K562 (cell line): ENCODE measurements around the gene ASS1. TPM values are rescaled to one million over a fixed set of nuclear protein-coding genes. Genes with fewer than 3 reads are reported as not detected.

Source experiments
- ATAC-seq: fragments of 200-7000 bp; cut with Tn5 transposase; 3 replicates; pipeline ENCODE4 v1.9.1; 2020; ENCODE audit warnings: moderate library complexity
- BruUV-seq: library from RNA; stranded (reverse); fragments of 400-500 nt; replicated peaks from 2 replicates; lab custom pipeline; 2021; lab: Mats Ljungman, UMichigan
- CTCF ChIA-PET: fragments of 300-600 bp; formaldehyde crosslinking; extraction: SDS; loops from one replicate; lab custom pipeline; 2021; ENCODE audit warnings: low intra/inter-chr PET ratio; lab: Yijun Ruan, JAX
- POLR2A ChIA-PET: fragments of 300-600, 350-650 bp; sonication (Branson Sonifier 250); formaldehyde crosslinking; extraction: SDS; loops from one replicate; lab custom pipeline; 2021; ENCODE audit warnings: antibody characterized with exemption, inconsistent platforms; lab: Yijun Ruan, JAX
- DNase-seq, 4 experiments: peaks; one replicate each; pipeline versions ENCODE4 v3.0.0 to v3.0.0-alpha.2; 2011 to 2018; ENCODE audit warnings: low spot score in 3 of 4, mixed read lengths in 3 of 4; ENCODE audit errors: extremely low read depth in 1 of 4
- FAIRE-seq: peaks from 2 replicates; lab custom pipeline; 2011; peaks lifted over from hg19 to GRCh38; lab: Jason Lieb, UNC
- H2AFZ ChIP-seq: 2 replicates; pipeline ENCODE4 v1.6.0; 2011; ENCODE audit warnings: low read depth, low read length, control low read depth, inconsistent platforms
- H3K27ac ChIP-seq: fragments of 200-600 bp; 3 replicates; pipeline ENCODE4 v1.8.0; 2011; ENCODE audit warnings: low read depth, mild to moderate bottlenecking, control low read depth, inconsistent platforms, low read length, moderate library complexity, mixed read lengths; ENCODE audit errors: extremely low read depth
- H3K27me3 ChIP-seq, 2 experiments: fragments of 300-600 bp in 1 of 2; 2 replicates in 1 of 2; 3 replicates in 1 of 2; pipeline versions ENCODE4 v1.6.0 to v1.8.0; 2011; ENCODE audit warnings: inconsistent platforms in 2 of 2, low read length in 2 of 2, mild to moderate bottlenecking in 1 of 2, mixed read lengths in 1 of 2, moderate library complexity in 1 of 2; ENCODE audit not compliant: control insufficient read depth in 2 of 2, insufficient read depth in 2 of 2
- H3K36me3 ChIP-seq: fragments of 300-600 bp; 3 replicates; pipeline ENCODE4 v1.8.0; 2011; ENCODE audit warnings: mild to moderate bottlenecking, low read length, inconsistent platforms; ENCODE audit not compliant: control insufficient read depth, insufficient read depth
- H3K4me1 ChIP-seq, 2 experiments: fragments of 200-600 bp in 1 of 2; replicated peaks in 1 of 2; 2 replicates in 1 of 2; 3 replicates in 1 of 2; pipeline versions ENCODE4 v1.5.1 to v1.8.0; 2011; ENCODE audit warnings: inconsistent platforms in 2 of 2, low read length in 2 of 2, mild to moderate bottlenecking in 1 of 2, mixed read lengths in 1 of 2, moderate library complexity in 1 of 2; ENCODE audit not compliant: control insufficient read depth in 2 of 2, insufficient read depth in 2 of 2
- H3K4me2 ChIP-seq: 2 replicates; pipeline ENCODE4 v1.6.1; 2011; ENCODE audit warnings: low read length, control low read depth, inconsistent platforms, mixed read lengths; ENCODE audit not compliant: insufficient read depth
- H3K4me3 ChIP-seq: fragments of 200-600 bp; sonication (generic), shearing (Covaris generic); 2 replicates; pipeline ENCODE4 v1.5.1; 2016; ENCODE audit warnings: control low read depth, inconsistent platforms
- H3K79me2 ChIP-seq: fragments of 200-600 bp; 3 replicates; pipeline ENCODE4 v1.8.0; 2011; ENCODE audit warnings: low read length, inconsistent platforms; ENCODE audit not compliant: control insufficient read depth, insufficient read depth
- H3K9ac ChIP-seq, 2 experiments: 2 replicates each; pipeline versions ENCODE4 v1.6.0 to v1.6.1; 2011; ENCODE audit warnings: low read depth in 2 of 2, low read length in 2 of 2, control low read depth in 1 of 2, inconsistent platforms in 1 of 2, mild to moderate bottlenecking in 1 of 2, mixed read lengths in 1 of 2; ENCODE audit not compliant: insufficient read depth in 1 of 2
- H3K9me1 ChIP-seq: one replicate; pipeline ENCODE4 v1.6.0; 2011; ENCODE audit warnings: inconsistent platforms, mild to moderate bottlenecking, low read length, moderate library complexity; ENCODE audit not compliant: control insufficient read depth, insufficient read depth
- H3K9me3 ChIP-seq: replicated peaks from 2 replicates; pipeline ENCODE4 v1.5.1; 2011; ENCODE audit warnings: low read depth, low read length, inconsistent platforms; ENCODE audit not compliant: control insufficient read depth, insufficient read depth
- H4K20me1 ChIP-seq: replicated peaks from 2 replicates; pipeline ENCODE4 v1.6.1; 2011; ENCODE audit warnings: low read length, inconsistent platforms, mixed read lengths; ENCODE audit not compliant: control insufficient read depth, insufficient read depth
- CBX8 ChIP-seq: fragments of 200-600 bp; sonication (generic); IDR thresholded peaks from 2 replicates; pipeline ENCODE4 v1.6.1; 2012; ENCODE audit warnings: borderline replicate concordance, mixed run types, low read depth, mild to moderate bottlenecking, moderate library complexity, mixed read lengths, low read length, control low read depth, inconsistent platforms; ENCODE audit not compliant: poor library complexity, severe bottlenecking; ENCODE audit errors: extremely low read depth
- HLTF ChIP-seq: fragments of 450-650 bp; IDR thresholded peaks from 2 replicates; pipeline ENCODE4 v1.6.1; 2016
- ILK ChIP-seq: fragments of 450-650 bp; IDR thresholded peaks from 2 replicates; pipeline ENCODE4 v1.6.1; 2016; ENCODE audit warnings: missing genetic modification characterization, low read depth, mild to moderate bottlenecking, missing compliant biosample characterization, moderate library complexity, borderline replicate concordance
- NFIC ChIP-seq: fragments of 450-650 bp; IDR thresholded peaks from 2 replicates; pipeline ENCODE4 v1.6.1; 2017; ENCODE audit warnings: mild to moderate bottlenecking, inconsistent platforms
- POLR3A ChIP-seq: IDR thresholded peaks from 2 replicates; pipeline ENCODE4 v1.6.1; 2011; ENCODE audit warnings: borderline replicate concordance, mild to moderate bottlenecking, moderate library complexity; ENCODE audit not compliant: insufficient read length, insufficient read depth; ENCODE audit errors: extremely low read depth
- SAFB ChIP-seq: fragments of 200-400 bp; formaldehyde crosslinking; IDR thresholded peaks from 2 replicates; pipeline ENCODE4 v1.6.1; 2017; ENCODE audit warnings: low read depth, low read length, borderline replicate concordance
- ZNF212 ChIP-seq: fragments of 450-650 bp; formaldehyde crosslinking; IDR thresholded peaks from 2 replicates; pipeline ENCODE4 v1.4.0; 2020; ENCODE audit warnings: mild to moderate bottlenecking
- WGBS: fragments of 100-300 bp; shearing (Covaris generic); methylation state at CpG from one replicate; pipeline ENCODE4 v1.1.6; 2016; ENCODE audit warnings: low coverage, mixed read lengths; ENCODE audit not compliant: insufficient coverage; ENCODE audit errors: missing lambda C conversion rate; 5-methylcytosine and 5-hydroxymethylcytosine counted together
- in situ Hi-C: fragments of 300-500 bp; cut with MboI; formaldehyde crosslinking; loops from 4 replicates; pipeline ENCODE4 v1.15.0; 2018; ENCODE audit warnings: inconsistent platforms, mixed read lengths
- intact Hi-C: fragments of 100-400 bp; cut with micrococcal nuclease; formaldehyde crosslinking; loops from 2 replicates; pipeline ENCODE4 v1.14.2; 2022
- polyA plus RNA-seq, 8 experiments: library from polyadenylated mRNA; depleted of rRNA in 4 of 8; stranded (reverse) in 5 of 8; unstranded in 3 of 8; fragments of >200 nt; fragmentation: Nextera tagmentation in 2 of 8; fragmentation: Illumina TruSeq in 1 of 8; extraction: Ambion mirVana in 2 of 8; extraction: Trizol in 1 of 8; gene quantifications; 2 replicates each; pipeline versions ENCODE4 v1.2.1 to v1.2.3, GENCODE V29; 2011 to 2014; ENCODE audit warnings: inconsistent platforms in 1 of 8, missing spikeins in 1 of 8
- total RNA-seq, 7 experiments: library from RNA; depleted of rRNA in 6 of 7; stranded (reverse); fragments of >200 nt in 6 of 7; fragmentation: Illumina TruSeq in 2 of 7; extraction: Trizol in 2 of 7; gene quantifications; 2 replicates each; pipeline versions ENCODE4 v1.2.1 to v1.2.3, GENCODE V29; 2011 to 2021; ENCODE audit warnings: low replicate concordance in 1 of 7
- TF ChIP-seq, protein P1 (sequence below): sonication (generic); formaldehyde crosslinking; IDR thresholded peaks from 2 replicates; pipeline ENCODE4 v1.8.0; 2022; ENCODE audit warnings: mild to moderate bottlenecking, missing genetic modification reagents
- TF ChIP-seq, protein P2 (sequence below): fragments of 450-650 bp; IDR thresholded peaks from 2 replicates; pipeline ENCODE4 v1.6.1; 2016; ENCODE audit warnings: low read depth

The ASS1 gene
- total and polyA plus RNA-seq, 9 of the 15 experiments (the other 6 are each of a cell fraction or from before 2014, with no cell fraction given): 1.5 to 5.7 (median 3.7) TPM

DNA sequence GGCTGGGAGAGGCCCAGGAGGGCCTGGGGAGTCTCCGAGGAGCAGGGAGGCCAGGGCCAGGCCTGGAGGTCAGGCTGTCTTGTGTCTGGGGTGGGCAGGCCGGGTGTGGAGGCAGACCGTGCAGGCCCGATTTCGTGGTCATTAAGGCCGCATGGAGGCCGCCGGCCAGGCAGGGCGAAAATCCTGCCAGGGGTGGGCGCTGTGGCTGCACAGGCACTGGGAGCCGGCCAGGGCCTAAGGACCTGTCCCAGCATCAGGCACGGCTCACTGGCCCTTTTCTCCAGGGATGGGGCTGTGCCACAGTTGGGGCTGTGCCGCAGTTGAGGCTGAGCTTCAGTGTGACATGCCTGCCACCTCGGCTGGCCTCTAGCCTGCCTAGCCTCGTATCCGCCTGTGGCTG lies 35.9 kb downstream of the ASS1 start (continued):
- TF ChIP-seq, protein P1, sequence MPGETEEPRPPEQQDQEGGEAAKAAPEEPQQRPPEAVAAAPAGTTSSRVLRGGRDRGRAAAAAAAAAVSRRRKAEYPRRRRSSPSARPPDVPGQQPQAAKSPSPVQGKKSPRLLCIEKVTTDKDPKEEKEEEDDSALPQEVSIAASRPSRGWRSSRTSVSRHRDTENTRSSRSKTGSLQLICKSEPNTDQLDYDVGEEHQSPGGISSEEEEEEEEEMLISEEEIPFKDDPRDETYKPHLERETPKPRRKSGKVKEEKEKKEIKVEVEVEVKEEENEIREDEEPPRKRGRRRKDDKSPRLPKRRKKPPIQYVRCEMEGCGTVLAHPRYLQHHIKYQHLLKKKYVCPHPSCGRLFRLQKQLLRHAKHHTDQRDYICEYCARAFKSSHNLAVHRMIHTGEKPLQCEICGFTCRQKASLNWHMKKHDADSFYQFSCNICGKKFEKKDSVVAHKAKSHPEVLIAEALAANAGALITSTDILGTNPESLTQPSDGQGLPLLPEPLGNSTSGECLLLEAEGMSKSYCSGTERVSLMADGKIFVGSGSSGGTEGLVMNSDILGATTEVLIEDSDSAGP: 0 out of 2 replicates have a peak, but pooled peaks have one; percentile 13

DNA sequence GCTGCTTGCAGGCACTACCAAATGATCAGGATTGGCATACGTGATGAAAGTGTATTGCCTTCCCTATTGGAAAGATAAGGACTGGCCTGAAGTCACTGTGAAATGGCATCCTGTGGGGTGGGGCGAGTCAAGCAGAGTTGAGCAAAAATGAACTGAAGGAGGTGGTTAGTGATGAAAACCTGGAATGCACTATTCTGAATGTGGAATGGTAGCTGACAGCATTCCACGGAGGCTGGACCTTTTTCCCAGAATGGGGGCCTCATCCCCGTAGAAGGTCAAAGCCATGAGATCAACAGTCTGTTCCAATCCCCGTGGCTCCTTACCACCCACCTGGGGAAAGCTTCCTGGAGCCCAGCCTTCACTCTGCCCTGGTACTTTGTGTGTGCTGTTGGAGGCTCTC lies 37.7 kb downstream of the ASS1 start:
- no peak overlapping the region; a peak in 1 of 4 replicates for H3K9ac ChIP-seq
- no peak overlapping the region for H3K27ac ChIP-seq
- no peak overlapping the region for H2AFZ ChIP-seq
- H3K9me1 ChIP-seq: no peaks in the 10 kb centered on the region
- 0 out of 2 replicates have a peak, but pooled peaks cover 5% of the 10 kb centered on the region for H4K20me1 ChIP-seq
- H3K79me2 ChIP-seq: no peaks in the 10 kb centered on the region
- FAIRE-seq (no peak), ATAC-seq (no peak), DNase-seq (no peak)
- WGBS: 7% methylated on average over 5 of the region's 5 CpGs
- in situ Hi-C loops: no loop called here
- intact Hi-C loops: loop anchor here (5.0 kb wide), 2 partner anchors 95 to 200 kb away; partner anchors contain the start of gene FUBP3
- ChIA-PET CTCF (interaction anchor here (0.9 kb wide), 1 partner anchor 200 kb away, joined by 3 read pairs; no protein-coding TSS in a partner anchor), POLR2A (interaction anchor here (0.6 to 0.7 kb wide), 2 partner anchors 17 to 202 kb away, joined by 3 read pairs; no protein-coding TSS in a partner anchor)
- H3K4me1 ChIP-seq: peaks cover 4 to 28% of the 10 kb centered on the region in 2 experiments; a peak in 4 of 5 replicates
- H3K4me3 ChIP-seq: no peak overlapping the region
- no peaks in the 10 kb centered on the region for H3K9me3 ChIP-seq
- H3K4me2 ChIP-seq: no peak overlapping the region
- no TSS peak for BruUV-seq
- H3K27me3 ChIP-seq: peaks cover 3 to 25% of the 10 kb centered on the region in 2 experiments; a peak in 2 of 5 replicates
- no peaks in the 10 kb centered on the region for H3K36me3 ChIP-seq
- TF ChIP-seq, protein P2, sequence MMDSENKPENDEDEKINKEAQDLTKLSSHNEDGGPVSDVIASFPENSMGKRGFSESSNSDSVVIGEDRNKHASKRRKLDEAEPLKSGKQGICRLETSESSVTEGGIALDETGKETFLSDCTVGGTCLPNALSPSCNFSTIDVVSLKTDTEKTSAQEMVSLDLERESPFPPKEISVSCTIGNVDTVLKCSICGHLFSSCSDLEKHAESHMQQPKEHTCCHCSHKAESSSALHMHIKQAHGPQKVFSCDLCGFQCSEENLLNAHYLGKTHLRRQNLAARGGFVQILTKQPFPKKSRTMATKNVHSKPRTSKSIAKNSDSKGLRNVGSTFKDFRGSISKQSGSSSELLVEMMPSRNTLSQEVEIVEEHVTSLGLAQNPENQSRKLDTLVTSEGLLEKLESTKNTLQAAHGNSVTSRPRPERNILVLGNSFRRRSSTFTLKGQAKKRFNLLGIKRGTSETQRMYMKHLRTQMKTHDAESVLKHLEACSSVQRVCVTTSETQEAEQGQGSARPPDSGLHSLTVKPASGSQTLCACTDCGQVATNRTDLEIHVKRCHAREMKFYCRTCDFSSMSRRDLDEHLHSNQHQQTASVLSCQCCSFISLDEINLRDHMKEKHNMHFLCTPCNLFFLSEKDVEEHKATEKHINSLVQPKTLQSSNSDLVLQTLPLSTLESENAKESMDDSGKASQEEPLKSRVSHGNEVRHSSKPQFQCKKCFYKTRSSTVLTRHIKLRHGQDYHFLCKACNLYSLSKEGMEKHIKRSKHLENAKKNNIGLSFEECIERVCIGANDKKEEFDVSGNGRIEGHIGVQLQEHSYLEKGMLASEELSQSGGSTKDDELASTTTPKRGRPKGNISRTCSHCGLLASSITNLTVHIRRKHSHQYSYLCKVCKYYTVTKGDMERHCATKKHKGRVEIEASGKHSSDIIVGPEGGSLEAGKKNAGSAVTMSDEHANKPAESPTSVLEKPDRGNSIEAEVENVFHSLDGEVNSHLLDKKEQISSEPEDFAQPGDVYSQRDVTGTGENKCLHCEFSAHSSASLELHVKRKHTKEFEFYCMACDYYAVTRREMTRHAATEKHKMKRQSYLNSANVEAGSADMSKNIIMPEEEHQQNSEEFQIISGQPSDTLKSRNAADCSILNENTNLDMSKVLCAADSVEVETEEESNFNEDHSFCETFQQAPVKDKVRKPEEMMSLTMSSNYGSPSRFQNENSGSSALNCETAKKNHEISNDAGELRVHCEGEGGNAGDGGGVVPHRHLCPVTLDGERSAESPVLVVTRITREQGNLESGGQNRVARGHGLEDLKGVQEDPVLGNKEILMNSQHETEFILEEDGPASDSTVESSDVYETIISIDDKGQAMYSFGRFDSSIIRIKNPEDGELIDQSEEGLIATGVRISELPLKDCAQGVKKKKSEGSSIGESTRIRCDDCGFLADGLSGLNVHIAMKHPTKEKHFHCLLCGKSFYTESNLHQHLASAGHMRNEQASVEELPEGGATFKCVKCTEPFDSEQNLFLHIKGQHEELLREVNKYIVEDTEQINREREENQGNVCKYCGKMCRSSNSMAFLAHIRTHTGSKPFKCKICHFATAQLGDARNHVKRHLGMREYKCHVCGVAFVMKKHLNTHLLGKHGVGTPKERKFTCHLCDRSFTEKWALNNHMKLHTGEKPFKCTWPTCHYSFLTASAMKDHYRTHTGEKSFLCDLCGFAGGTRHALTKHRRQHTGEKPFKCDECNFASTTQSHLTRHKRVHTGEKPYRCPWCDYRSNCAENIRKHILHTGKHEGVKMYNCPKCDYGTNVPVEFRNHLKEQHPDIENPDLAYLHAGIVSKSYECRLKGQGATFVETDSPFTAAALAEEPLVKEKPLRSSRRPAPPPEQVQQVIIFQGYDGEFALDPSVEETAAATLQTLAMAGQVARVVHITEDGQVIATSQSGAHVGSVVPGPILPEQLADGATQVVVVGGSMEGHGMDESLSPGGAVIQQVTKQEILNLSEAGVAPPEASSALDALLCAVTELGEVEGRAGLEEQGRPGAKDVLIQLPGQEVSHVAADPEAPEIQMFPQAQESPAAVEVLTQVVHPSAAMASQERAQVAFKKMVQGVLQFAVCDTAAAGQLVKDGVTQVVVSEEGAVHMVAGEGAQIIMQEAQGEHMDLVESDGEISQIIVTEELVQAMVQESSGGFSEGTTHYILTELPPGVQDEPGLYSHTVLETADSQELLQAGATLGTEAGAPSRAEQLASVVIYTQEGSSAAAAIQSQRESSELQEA: no peak
- TF ChIP-seq NFIC (no peak), SAFB (no peak), CBX8 (no peak), ILK (no peak), HLTF (no peak), ZNF212 (CRISPR knock-in tag) (no peak), POLR3A (no peak)
